HT1080 (cell line): ENCODE data around the gene ISM1. TPM values are rescaled to one million over a fixed set of nuclear protein-coding genes. Genes with fewer than 3 reads are reported as not detected.
"Not testable (repeated sequence)": the region's sequence is repeated elsewhere in the genome, so short reads cannot be mapped to it uniquely, and the experiment has no call there.

Experiments
- DNase-seq: peaks from one replicate; pipeline ENCODE4 v3.0.0-alpha.2; 2015; ENCODE audit warnings: low read depth
- total RNA-seq: library from RNA; depleted of rRNA; stranded (reverse); fragments of >200 nt; shearing (Covaris generic); gene quantifications from 2 replicates; pipeline ENCODE4 v1.2.3, GENCODE V29; 2014

Gene ISM1
- total RNA-seq, 1 experiment from 2014 or later = 2.6 TPM

DNA sequence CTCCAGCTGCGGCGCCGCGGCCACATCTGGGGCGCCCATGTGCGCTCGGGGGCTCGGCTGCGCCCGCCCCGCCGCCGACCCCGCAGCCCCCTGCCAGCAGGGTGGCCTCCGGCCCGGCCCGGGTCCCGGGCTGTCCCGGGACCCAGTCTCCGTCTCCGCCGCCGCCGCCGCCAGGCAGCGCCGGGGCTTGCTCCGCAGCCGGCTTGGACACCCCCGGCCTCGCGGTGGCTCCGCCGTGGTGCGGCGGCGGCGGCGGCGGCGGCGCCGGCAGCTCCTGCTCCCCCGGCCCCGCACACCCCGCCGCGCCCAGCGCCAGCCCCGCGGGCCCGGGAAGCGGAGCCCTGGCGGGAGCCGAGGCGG is 219 bp downstream of the ISM1 start:
- no peak for DNase-seq

DNA sequence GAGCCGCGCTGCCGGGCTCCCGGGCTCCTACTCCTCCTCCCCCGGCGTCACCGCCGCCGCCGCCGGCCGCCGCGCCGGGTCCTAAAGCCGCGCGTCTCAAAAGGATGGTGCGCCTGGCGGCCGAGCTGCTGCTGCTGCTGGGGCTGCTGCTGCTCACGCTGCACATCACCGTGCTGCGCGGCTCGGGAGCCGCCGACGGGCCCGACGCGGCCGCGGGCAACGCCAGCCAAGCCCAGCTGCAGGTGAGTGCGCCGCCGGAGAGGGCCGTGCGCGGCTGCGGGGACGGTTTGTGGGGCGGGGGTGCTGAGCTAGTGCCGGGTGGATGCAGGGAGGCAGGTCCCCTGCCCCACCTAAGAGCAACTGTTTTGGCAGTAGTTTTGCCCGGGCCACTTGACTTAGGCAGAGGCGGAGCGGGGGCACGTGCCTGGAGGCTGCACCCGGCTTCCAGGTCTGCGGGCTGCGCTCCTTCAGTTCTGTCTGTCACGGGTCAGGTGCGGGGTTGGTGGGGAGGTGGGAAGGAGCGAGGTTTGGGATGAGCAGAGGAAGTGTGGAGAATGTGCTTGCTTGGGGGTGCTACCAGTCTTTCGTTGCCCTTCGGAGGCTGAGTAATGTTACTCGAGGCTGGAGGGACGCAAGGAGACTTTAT is 722 bp downstream of the ISM1 start:
- peak; percentile 60 for DNase-seq

DNA sequence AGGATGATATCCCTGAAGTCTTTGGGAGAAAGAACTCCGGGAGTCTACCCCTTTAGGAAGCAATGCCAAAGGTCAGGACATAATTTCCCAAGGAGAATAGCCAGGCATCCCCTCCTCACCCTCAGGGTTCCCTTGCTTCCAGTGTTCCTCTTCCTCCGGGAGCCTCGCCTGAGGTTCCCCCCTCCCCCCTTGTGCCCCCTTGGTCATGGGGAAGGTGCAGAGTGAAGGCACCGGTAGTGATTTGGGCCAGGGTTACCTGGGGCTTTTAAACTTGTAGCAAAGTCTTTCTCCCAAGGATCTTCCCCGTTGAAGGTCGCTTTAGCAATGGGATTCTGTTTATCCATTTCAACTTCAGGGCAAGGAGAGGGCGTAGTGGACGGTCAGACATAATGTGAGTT is 1.2 kb downstream of the ISM1 start:
- DNase-seq = no peak

GRCh38 chr20:13223736-13224520 is 2.9 kb downstream of the ISM1 start:
- DNase-seq = no peak

DNA sequence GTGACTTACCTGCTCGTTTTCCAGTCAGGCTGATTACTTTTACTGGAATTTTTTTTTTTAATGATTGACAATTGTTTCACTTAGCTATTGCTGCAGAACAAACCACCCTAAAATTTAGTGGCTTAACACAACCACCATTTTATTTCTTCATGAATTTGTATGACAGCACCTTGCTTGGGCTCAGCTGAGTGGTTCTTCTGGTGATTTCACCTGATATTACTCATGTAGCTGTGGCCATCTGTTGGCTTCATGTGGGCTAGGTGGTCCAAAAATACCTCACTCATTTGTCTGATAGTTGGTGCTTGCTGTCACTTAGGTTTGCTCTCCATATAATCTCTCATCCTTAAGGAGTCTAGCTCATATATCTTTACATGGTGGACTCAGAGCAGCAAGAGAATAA is 5.3 kb downstream of the ISM1 start:
- no peak for DNase-seq

GRCh38 chr20:13228771-13229170 is 7.7 kb downstream of the ISM1 start:
- DNase-seq = no peak

GRCh38 chr20:13229538-13229937 is 8.5 kb downstream of the ISM1 start:
- DNase-seq = no peak

DNA sequence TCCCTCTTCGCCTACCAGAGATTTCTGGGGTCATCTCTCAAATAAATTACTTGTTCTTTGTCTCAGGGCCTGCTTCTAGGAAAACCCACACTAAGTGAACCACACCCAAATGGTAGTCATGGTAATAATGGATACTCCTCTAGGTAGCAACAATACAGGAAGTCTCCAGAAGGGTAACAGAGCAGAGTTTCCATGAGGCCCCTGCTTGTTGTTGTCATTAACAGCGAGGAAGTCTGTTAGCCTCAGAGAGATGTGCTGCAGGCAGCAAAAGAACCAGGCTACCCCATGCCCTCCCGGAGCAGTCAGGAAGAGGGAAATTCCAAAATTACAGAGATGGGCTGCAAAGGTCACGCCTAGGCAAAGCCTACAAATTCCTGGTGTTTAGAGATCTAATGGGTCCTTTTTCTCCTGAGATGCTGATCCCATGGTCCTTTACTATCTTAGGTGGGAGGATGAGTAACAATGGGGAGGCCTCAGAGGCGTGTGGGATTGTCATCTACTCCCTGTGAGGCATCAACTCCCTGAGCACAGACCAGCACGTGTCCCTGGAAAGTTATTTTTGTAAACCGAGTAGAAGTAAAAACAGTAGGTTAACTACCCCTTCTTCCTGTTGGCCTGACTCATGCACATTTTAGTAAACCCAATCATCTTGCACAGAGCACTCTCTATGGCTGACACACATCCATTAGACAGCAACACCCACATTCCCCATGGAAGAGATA is 10.1 kb downstream of the ISM1 start:
- peak; percentile 97 for DNase-seq

DNA sequence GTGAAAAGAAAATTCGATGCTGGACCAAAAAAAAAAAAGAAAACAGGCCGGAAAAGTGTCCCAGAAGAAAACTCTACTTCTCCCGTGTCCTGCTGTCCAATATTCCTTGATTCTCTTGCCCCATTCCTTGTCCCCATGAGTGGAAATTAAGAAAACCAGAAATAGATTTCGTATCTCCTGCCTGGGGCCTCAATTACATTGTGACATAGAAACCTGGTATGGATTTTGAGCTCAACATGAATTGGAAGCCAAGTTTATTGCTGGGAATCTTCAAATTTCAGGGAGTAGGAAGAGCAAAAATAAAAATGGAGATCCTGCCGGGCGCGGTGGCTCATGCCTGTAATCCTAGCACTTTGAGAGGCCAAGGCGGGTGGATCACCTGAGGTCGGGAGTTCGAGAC is 11.9 kb downstream of the ISM1 start:
- DNase-seq = no peak

DNA sequence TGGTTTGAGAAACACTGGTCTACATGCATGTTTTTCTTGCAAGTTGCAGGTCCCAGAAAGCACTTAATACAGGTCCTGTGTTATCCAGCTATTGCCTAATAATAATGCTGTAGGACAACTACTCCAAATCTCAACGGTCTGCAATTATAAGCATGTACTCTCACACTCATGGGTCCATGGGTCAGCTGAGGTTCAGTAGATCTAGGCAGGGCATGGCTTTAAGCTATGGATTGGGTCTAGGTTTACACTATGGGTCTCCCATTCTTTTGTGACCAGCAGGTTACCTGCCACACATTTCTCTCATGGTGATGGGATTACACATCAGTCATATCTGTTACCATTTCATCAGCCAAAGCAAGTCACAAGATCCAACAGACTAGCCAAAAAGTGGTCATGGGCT is 13.9 kb downstream of the ISM1 start:
- no peak for DNase-seq

DNA sequence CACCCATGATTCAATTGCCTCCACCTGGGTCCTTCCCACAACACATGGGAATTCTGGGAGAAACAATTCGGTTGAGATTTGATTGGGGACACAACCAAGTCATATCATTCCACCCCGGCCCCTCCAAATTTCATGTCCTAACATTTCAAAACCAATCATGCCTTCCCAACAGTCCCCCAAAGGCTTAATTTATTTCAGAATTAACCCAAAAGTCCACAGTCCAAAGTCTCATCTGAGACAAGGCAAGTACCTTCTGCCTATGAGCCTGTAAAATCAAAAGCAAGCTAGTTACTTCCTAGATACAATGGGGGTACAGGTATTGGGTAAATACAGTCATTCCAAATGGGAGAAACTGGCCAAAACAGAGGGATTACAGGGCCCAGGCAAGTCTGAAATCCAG is 15.3 kb downstream of the ISM1 start:
- not testable (repeated sequence) for DNase-seq

GRCh38 chr20:13236990-13237720 is 16.1 kb downstream of the ISM1 start:
- no peak for DNase-seq

DNA sequence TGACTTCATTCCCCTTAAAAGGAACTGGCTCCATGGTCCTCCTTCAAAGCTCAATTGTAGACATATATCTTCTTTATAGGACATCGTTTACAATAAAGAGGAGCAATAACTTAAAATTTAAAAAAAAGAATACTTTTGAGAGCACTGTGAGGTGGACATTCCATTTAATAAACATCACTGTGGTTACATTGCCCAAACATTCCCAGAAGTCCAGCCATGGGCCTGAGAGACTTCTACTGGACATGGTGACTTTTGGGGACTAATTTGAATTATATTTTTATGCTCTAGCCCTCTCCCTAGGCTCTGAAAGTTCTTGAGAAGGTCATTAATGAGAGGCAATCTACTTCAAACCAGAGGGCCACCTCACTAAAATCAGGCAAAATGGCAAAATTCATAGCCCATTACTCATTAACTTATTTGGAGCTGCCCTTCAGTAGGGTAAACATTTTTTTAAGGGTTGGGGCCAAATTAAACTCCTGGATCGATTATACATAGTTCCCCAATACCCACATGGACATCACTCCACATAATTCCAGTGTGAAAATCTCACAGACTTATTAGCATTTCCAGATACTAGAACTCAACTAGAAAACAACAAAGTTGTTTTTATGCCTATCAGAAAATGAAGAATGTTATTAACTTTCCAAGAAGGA is 17.1 kb downstream of the ISM1 start:
- DNase-seq = no peak

GRCh38 chr20:13243826-13244376 is 22.8 kb downstream of the ISM1 start:
- DNase-seq = peak; percentile 59

- DNase-seq = no peak
Measured at GRCh38 chr20:13245250-13245723, 24.2 kb downstream of the ISM1 start.

DNA sequence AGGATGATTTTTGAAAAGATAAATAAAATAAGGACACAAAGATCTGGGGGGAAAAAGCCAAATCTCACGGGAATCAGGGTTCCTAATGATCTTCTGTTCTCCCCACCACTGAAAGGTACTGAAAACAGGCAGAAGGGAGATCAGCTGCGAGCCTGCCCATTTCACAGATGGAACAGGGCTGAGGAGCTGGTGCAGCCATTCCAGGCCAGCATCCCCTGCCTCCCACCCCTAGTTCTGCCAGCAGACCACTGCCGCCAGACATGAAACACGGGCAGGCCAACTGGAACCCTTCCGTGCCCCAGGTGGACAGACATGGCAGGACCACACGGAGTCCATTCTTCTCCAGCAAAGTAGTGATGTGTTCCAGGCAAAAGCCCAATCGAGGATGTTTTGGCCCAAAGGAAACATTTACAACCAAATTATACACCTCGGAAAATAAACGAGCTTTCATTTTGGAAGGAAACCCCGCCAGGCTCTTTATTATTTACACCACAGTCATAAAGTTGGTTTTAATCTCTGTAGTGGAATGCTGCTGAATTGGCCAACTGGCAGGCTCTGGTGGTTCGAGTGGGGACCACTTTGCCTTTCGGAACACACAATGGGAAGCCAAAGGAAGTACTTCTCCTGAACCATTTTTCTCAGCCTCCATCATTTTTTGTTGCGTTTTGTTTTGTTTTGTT is 28.2 kb downstream of the ISM1 start:
- DNase-seq = no peak

- no peak for DNase-seq
Measured at GRCh38 chr20:13249798-13250170, 28.7 kb downstream of the ISM1 start.

DNA sequence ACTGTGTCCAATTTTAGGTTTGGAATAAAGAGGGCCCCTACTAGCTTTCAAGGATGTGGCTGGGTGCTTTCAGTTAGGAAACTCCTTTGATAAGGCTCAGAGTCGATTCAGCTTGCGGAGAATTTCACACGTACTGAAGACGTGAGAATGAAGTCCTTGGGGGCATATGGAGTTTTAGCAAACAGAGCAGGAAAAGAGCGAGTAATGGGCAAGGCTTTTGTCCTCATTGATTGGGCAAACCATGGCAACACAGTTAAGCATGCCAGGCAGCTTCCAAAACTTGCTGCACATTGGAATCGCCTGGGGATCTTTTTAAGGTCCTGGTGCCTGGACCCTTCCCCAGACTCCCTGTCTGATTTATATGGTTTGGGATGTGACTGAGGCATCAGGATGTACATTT is 29.2 kb downstream of the ISM1 start:
- no peak for DNase-seq

GRCh38 chr20:13251106-13251903 is 30.2 kb downstream of the ISM1 start:
- DNase-seq = no peak
